HTERT RPE-1 (cell line): ENCODE measurements around the gene PLEKHA4.
"Not testable (repeated sequence)": the region's sequence is repeated elsewhere in the genome, so short reads cannot be mapped to it uniquely, and the experiment has no call there.

Experiments used
- in situ Hi-C: fragments of 300-500 bp; cut with MboI; formaldehyde crosslinking; loops from 4 replicates; pipeline ENCODE4 v1.14.3; 2020; ENCODE audit warnings: low sequenced_read_pairs

Gene PLEKHA4

GRCh38 chr19:48887861-48888612 lies 19.6 kb upstream of the PLEKHA4 start:
- in situ Hi-C loops: no loop called here

- in situ Hi-C loops: no loop called here
Observed at GRCh38 chr19:48883726-48884125, 15.3 kb upstream of the PLEKHA4 start.

DNA sequence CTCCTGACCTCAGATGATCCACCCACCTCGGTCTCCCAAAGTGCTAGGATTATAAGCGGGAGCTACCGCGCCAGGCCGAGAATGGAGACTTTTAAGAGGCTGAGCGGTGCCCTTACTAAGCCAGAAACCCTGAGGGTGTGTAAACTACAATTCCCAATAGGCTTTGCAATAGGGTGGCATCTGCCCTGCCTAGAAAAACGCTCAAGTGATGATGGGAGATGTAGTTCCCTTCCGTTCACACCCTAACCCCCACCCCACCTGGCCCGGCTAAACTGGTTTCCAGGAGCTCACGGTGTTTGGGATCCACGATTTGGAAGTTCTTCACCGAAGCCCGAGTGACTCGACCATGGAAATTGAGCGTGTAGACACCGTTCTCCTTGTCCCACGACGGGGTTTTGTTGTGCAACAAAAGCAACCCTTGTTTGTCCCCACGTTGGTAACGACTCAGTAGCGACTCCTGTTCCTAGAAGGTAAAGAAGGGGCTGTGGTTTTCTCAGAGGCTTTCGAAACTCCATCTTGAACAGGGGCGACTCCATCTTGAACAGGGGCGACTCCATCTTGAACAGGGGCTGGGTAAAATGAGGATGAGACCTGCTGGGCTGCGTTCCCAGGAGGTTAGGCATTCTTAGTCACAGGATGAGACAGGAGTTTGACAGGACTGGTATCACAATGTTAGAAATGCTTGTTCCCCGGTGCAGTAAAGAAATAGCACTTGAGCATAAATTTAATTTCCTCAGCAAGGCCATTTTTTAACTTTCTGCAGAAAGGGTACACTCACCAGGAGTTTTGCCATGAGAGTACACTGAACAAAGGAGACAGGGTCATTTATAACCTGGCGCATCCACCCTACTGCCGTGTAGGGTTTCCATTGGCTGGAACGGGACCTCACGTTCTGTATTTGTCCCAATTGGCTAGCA lies 13.6 kb upstream of the PLEKHA4 start:
- in situ Hi-C loops: no loop called here

- in situ Hi-C loops: not testable (repeated sequence)
Observed at GRCh38 chr19:48879696-48880095, 11.3 kb upstream of the PLEKHA4 start.

DNA sequence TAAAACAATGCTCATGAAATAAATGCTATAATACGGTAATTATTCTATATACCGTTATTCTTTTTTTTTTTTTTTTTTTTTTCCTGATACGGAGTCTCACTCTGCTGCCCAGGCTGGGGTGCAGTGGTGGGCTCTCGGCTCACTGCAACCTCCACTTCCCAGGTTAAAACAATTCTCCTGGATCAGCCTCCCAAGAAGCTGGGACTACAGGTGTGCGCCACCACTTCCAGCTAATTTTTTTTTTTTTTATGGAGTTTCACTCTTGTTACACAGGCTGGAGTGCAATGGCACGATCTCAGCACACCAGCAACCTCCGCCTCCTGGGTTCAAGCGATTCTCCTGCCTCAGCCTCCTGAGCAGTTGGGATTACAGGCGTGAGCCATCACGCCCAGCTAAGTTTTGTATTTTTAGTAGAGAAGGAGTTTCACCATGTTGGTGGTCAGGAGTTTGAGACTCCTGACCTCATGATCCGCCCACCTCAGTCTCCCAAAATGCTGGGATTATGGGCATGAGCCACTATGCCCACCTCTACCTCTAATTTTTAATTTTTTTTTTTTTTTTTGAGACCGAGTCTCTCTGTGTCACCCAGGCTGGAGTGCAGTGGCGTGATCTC lies 10.7 kb upstream of the PLEKHA4 start:
- in situ Hi-C loops: no loop called here

DNA sequence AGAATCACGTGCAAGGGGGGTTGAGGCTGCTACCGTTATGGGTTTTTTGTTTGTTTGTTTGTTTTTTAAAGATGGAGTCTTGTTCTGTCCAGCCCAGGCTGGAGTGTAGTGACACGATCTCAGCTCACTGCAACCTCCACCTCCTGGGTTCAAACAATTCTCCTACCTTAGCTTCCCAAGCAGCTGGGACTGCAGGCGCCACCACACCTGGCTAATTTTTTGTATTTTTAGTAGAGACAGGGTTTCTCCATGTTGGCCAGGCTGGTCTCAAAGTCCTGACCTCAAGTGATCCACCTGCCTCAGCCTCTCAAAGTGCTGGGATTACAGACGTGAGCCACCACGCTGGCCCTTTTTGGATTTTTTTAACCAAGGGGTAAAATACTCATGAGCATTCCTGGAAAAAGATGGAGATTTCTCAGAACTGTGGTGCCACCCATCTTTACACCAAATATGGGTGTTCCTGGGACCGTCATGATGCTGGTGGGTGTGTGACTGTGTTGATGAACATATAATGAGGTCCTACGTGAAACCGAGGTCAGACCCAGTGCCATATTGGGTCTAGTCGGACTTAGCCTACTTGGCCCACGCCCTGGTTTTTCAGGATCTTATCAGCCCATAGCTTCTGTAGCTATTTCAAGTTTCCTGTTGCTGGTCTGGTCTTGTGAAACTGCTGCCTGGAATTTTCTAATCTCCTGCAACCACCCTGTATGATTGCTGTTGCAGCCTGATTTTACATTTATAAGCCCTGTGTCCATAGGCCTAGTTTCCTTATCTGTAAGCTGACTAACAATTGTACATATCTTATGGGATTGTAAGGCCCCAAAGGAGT lies 10.0 kb upstream of the PLEKHA4 start:
- in situ Hi-C loops: no loop called here

GRCh38 chr19:48877855-48878195 lies 9.4 kb upstream of the PLEKHA4 start:
- in situ Hi-C loops: no loop called here

GRCh38 chr19:48876043-48876981 lies 7.9 kb upstream of the PLEKHA4 start:
- in situ Hi-C loops: not testable (repeated sequence)

DNA sequence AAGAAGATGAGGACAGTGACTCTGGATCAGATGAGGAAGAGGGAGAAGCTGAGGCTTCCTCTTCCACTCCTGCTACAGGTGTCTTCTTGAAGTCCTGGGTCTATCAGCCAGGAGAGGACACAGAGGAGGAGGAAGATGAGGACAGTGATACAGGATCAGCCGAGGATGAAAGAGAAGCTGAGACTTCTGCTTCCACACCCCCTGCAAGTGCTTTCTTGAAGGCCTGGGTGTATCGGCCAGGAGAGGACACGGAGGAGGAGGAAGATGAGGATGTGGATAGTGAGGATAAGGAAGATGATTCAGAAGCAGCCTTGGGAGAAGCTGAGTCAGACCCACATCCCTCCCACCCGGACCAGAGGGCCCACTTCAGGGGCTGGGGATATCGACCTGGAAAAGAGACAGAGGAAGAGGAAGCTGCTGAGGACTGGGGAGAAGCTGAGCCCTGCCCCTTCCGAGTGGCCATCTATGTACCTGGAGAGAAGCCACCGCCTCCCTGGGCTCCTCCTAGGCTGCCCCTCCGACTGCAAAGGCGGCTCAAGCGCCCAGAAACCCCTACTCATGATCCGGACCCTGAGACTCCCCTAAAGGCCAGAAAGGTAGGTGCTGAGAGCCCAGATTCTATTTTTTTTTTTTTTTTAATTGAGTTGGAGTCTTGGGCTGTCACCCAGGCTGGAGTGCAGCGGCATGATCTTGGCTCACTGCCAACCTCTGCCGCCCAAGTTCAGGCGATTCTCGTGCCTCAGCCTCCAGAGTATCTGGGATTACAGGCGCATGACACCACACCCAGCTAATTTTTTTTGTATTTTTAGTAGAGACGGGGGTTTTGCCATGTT lies 6.1 kb upstream of the PLEKHA4 start:
- in situ Hi-C loops: no loop called here

- in situ Hi-C loops: no loop called here
Observed at GRCh38 chr19:48873476-48874302, 5.3 kb upstream of the PLEKHA4 start.

- in situ Hi-C loops: no loop called here
Observed at GRCh38 chr19:48872884-48873475, 4.6 kb upstream of the PLEKHA4 start.

DNA sequence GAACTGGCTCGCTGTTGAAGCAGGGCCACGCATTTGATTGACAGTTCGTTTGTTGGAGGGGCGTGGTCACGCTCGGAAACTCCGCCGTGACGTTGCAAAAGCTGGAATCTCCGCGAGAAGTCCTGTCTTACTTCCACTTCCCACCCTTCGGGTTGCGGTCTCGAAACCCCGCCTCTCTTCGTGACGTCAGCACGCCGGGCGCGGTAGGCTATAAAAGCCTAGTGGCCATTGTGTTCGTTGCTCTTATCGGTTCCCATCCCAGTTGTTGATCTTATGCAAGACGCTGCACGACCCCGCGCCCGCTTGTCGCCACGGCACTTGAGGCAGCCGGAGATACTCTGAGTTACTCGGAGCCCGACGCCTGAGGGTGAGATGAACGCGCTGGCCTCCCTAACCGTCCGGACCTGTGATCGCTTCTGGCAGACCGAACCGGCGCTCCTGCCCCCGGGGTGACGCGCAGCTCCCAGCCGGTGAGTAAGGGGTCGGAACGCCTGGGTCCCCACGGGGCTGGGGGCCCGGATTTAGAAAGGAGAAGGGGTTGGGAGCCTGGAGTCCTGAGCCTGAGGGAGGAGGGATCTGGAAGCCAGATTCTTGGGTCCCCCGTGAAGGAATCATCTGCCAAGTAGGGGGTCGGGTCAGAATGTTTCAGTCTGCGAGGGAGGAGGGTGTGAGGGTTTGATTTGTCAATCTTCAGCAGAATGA lies 3.9 kb upstream of the PLEKHA4 start, which contains the start of gene PPP1R15A:
PPP1R15A (plus strand) TSS at position 240 of the 702 bp plus-strand sequence. CDS start 813 bp downstream, outside the sequence.
- in situ Hi-C loops: no loop called here

GRCh38 chr19:48871471-48872181 lies 3.2 kb upstream of the PLEKHA4 start:
- in situ Hi-C loops: not testable (repeated sequence)

DNA sequence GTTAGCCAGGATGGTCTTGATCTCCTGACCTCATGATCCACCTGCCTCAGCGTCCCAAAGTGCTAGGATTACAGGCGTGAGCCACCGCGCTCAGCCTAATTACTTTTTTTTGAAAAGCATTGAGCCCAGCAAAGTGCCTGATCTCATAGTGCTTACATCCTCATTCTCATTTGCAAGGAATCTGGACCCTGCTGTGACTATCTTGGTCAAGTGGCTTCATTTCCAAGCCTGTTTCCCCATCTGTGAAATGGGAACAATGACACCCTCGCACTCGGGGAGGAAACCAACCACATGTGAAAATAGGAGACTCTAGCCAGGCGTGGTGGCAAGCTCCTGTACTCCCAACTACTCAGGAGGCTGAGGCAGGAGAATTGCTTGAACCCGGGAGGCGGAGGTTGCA lies 1.6 kb upstream of the PLEKHA4 start:
- in situ Hi-C loops: no loop called here

DNA sequence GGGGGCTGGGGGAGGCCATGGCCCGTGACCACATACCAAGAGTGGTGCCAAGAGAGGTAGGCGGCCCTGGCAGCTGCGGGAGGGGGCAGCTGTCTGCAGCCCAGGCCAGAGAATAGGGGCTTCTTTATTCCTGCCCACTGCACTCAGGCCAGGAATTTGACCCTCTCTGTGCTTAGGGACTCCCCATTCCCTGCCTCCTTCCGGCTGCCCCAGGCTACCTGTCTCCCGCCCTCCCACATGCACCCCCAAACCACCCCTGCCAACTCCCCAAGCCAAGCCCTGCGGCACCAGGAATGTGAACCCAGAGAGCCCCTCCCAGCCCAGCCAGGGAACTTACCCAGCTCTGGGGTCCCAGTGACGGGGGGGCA lies 687 bp downstream of the PLEKHA4 start:
- in situ Hi-C loops: no loop called here

DNA sequence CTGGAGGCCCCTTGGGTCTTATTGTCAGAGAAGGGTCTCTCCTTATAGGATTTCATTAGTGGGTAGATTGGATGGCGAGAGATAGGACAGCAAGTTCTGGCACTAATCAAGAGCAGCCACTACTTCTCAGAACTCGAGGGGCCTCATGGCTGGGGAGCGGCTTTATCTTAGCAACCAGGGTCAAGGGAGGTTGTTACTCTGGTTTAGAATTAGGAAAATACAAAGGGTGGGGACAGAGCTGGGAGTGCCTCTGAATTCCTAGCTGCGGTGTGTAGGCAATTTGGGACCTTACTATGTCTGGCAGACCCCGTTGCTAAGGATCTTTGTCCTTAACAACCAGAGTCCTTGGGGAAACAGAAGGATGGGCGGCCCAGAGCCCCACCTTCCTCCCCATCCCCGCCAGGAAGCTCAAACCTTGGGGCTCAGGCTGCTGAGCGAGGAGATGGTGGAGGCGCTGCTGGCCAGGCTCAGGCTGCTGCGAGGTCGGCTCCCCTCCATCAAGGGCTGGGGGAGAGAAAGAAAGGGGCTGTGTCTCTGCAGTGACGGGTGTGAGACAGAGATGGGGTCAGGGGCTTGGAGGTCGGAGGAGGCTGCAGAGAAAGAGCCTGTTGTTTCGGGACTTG lies 1.2 kb downstream of the PLEKHA4 start:
- in situ Hi-C loops: no loop called here
